Sigmoid colon (tissue), 7 donors: ENCODE results near the gene PPFIBP1. TPM values are rescaled to one million over a fixed set of nuclear protein-coding genes. Genes with fewer than 3 reads are reported as not detected.

ENCODE experiments used
- DNase-seq: peaks from one replicate; pipeline ENCODE4 v3.0.0-alpha.2; 2019
- H3K27ac ChIP-seq, 4 donors: fragments of 200-600 bp; sonication (generic); one replicate each; pipeline ENCODE4 v1.5.1; 2016 to 2019; ENCODE audit warnings: mild to moderate bottlenecking in 1 of 4
- H3K27me3 ChIP-seq, 3 donors: fragments of 200-600 bp; sonication (generic); one replicate each; pipeline ENCODE4 v1.5.1; 2019; ENCODE audit warnings: mild to moderate bottlenecking in 1 of 3
- H3K36me3 ChIP-seq, 4 donors: fragments of 200-600 bp; sonication (generic); one replicate each; pipeline ENCODE4 v1.5.1; 2016 to 2019
- H3K4me1 ChIP-seq, 4 donors: fragments of 200-600 bp; sonication (generic); one replicate each; pipeline ENCODE4 v1.5.1; 2017 to 2019
- H3K4me3 ChIP-seq, 4 donors: fragments of 200-600 bp; sonication (generic); one replicate each; pipeline ENCODE4 v1.5.1; 2017 to 2019; ENCODE audit warnings: mild to moderate bottlenecking in 2 of 4, moderate library complexity in 1 of 4
- H3K9me3 ChIP-seq, 4 donors: fragments of 200-600 bp in 3 of 4; sonication (generic) in 3 of 4; one replicate each; pipeline versions ENCODE4 v1.5.1 to v1.6.1; 2013 to 2019
- EP300 ChIP-seq, 4 donors: sonication (generic); formaldehyde crosslinking; IDR thresholded peaks; one replicate each; pipeline ENCODE4 v1.6.1; 2017; ENCODE audit warnings: antibody characterized with exemption in 4 of 4
- POLR2A ChIP-seq, 2 donors: fragments of 450-650 bp; IDR thresholded peaks; one replicate each; pipeline ENCODE4 v1.6.1; 2016; ENCODE audit warnings: antibody characterized with exemption in 2 of 2, mild to moderate bottlenecking in 2 of 2, moderate library complexity in 2 of 2
- POLR2AphosphoS5 ChIP-seq, 4 donors: sonication (generic); formaldehyde crosslinking; IDR thresholded peaks; one replicate each; pipeline ENCODE4 v1.6.1; 2017; ENCODE audit warnings: antibody characterized with exemption in 4 of 4
- WGBS, 2 donors: extraction: QIAGEN DNeasy Blood & Tissue Kit; methylation state at CpG; one replicate each; pipeline ENCODE4 v1.1.7; 2013; 5-methylcytosine and 5-hydroxymethylcytosine counted together
- intact Hi-C: fragments of 100-400 bp; cut with DNase I; formaldehyde crosslinking; loops from one replicate; pipeline ENCODE4 v1.15.1; 2023
- polyA plus RNA-seq, 3 donors: library from polyadenylated mRNA; stranded (reverse); fragments of 200-250 nt; gene quantifications; one replicate each; pipeline ENCODE4 v1.2.3, GENCODE V29; 2013
- total RNA-seq, 4 donors: library from RNA; depleted of rRNA; stranded (reverse); fragments of >200 nt; gene quantifications; one replicate each; pipeline ENCODE4 v1.1.0, GENCODE V29; 2016
- TF ChIP-seq, protein P1 (sequence below), 4 experiments: fragments of 450-650 bp in 3 of 4; fragments of 200-600 bp in 1 of 4; IDR thresholded peaks; one replicate each; pipeline ENCODE4 v1.5.1; 2016 to 2019; ENCODE audit warnings: antibody characterized with exemption in 4 of 4, mild to moderate bottlenecking in 3 of 4, moderate library complexity in 2 of 4
- donor health status: healthy with polysubstance abuse.
- donor health status: Bipolar disorder and iron deficiency.
- donor health status: healthy.

Gene PPFIBP1
- total and polyA plus RNA-seq, 7 donors: 5.5 to 101 (median 65.3) TPM

DNA sequence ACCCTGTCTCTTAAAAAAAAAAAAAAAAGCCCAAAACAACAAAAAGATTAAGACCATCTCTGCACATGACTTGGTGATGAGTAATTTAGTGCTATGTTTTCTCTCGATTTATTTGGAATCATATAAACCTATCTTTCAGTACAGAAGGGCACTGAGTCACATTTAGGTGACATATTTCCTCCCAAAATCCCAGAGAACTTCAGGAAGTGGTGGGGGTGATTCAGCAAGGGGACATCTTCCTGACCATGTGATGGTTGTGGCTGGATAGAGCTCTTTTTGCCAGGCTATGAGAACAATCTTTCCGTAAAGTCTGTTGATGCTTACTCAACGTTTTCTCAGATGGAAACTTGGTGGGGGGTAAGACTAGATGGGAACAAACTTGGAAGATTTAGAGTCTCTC is 50.0 kb downstream of the PPFIBP1 start:
- WGBS, 2 donors: 67 to 76% methylated on average over 3 of the region's 3 CpGs
- intact Hi-C loops: no loop called here

GRCh38 chr12:27575090-27575761 is 51.2 kb downstream of the PPFIBP1 start:
- Histone ChIP-seq H3K36me3 (peaks cover 0 to 9% (median 0%) of the 10 kb centered on the region in 4 donors), H3K4me1 (peaks cover 0 to 46% (median 26%) of the 10 kb centered on the region in 4 donors), H3K4me3 (no peak overlapping the region), H3K27ac (no peak overlapping the region), H3K27me3 (no peaks in the 10 kb centered on the region), H3K9me3 (no peaks in the 10 kb centered on the region)
- DNase-seq: no peak
- intact Hi-C loops: no loop called here
- TF ChIP-seq, protein P1, sequence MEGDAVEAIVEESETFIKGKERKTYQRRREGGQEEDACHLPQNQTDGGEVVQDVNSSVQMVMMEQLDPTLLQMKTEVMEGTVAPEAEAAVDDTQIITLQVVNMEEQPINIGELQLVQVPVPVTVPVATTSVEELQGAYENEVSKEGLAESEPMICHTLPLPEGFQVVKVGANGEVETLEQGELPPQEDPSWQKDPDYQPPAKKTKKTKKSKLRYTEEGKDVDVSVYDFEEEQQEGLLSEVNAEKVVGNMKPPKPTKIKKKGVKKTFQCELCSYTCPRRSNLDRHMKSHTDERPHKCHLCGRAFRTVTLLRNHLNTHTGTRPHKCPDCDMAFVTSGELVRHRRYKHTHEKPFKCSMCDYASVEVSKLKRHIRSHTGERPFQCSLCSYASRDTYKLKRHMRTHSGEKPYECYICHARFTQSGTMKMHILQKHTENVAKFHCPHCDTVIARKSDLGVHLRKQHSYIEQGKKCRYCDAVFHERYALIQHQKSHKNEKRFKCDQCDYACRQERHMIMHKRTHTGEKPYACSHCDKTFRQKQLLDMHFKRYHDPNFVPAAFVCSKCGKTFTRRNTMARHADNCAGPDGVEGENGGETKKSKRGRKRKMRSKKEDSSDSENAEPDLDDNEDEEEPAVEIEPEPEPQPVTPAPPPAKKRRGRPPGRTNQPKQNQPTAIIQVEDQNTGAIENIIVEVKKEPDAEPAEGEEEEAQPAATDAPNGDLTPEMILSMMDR (IDR thresholded peaks at IDR 0.05): no peak
- TF ChIP-seq POLR2A (IDR thresholded peaks at IDR 0.05): no peak
- no peak for TF ChIP-seq EP300 (IDR thresholded peaks at IDR 0.05)
- TF ChIP-seq POLR2AphosphoS5 (IDR thresholded peaks at IDR 0.05): no peak

More for the DNA sequence above, 50.0 kb downstream of the PPFIBP1 start:
- Histone ChIP-seq H3K9me3 (no peaks in the 10 kb centered on the region), H3K27ac (no peak overlapping the region), H3K27me3 (no peaks in the 10 kb centered on the region), H3K4me1 (peaks cover 0 to 46% (median 26%) of the 10 kb centered on the region in 4 donors), H3K4me3 (no peak overlapping the region), H3K36me3 (peaks cover 0 to 1% (median 0%) of the 10 kb centered on the region in 4 donors)
- peak in 1 of 4 donors; percentile 13 for TF ChIP-seq POLR2AphosphoS5 (IDR thresholded peaks at IDR 0.05)
- no peak for TF ChIP-seq POLR2A (IDR thresholded peaks at IDR 0.05)
- TF ChIP-seq, protein P1 (IDR thresholded peaks at IDR 0.05): no peak
- no peak for TF ChIP-seq EP300 (IDR thresholded peaks at IDR 0.05)
- no peak for DNase-seq

DNA sequence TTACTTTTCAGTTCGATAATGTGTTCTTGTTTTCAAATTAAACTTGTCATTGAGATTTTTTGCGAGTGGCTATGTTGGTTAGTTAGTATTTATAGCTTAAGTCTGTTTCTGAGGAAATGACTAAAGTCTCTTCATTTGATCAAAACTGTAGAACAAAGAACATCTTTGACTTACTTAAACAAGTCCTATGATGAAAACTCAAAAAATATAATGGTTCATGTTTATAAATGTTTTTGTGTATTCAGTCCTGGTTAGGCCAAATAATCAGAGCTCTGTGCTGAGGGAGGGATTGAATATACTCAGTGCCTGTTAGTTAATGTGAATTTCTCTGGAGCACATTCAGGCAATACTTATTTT is 51.7 kb downstream of the PPFIBP1 start:
- H3K36me3 ChIP-seq: peaks cover 0 to 9% (median 0%) of the 10 kb centered on the region in 4 donors
- intact Hi-C loops: no loop called here
- no peaks in the 10 kb centered on the region for H3K27me3 ChIP-seq
- no peaks in the 10 kb centered on the region for H3K9me3 ChIP-seq
- H3K4me1 ChIP-seq: peaks cover 0 to 46% (median 26%) of the 10 kb centered on the region in 4 donors
- WGBS, 2 donors: 47 to 73% methylated on average over 2 of the region's 2 CpGs
- H3K4me3 ChIP-seq: no peak overlapping the region
- DNase-seq: no peak
- H3K27ac ChIP-seq: no peak overlapping the region
- no peak for TF ChIP-seq POLR2A (IDR thresholded peaks at IDR 0.05)
- TF ChIP-seq, protein P1 (IDR thresholded peaks at IDR 0.05): no peak
- TF ChIP-seq EP300 (IDR thresholded peaks at IDR 0.05): no peak
- no peak for TF ChIP-seq POLR2AphosphoS5 (IDR thresholded peaks at IDR 0.05)

DNA sequence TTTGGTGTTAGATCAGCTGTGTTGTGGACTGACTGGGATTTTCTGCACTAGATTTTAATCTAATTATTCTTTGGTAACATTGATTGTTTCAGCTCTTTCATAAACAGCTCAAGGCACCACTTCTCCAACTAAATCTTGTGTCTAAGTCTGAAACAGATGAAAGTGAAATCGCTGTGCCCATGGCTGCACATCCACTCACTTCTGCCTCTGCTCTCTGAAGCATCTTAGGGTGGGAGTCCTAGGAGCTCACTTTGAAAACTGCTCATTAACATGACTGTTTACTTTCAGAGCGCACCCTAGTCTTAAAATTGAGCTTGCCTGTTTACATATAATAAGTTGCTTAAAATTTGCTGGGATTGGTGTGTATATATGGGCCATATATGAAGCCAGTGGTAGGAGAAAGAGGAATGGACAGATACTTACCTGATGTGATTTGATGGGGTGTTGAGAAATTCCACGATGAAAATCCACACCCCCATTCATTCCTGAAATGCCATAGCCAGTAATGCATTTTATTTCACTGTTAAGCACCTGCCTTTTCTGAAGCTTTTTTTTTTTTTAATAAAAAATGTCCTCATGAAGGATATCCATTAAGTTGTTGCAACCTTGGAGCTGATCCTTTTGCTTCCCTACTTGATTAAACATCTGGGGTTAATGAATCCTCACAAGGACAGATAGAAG is 52.8 kb downstream of the PPFIBP1 start:
- TF ChIP-seq POLR2A (IDR thresholded peaks at IDR 0.05): no peak
- no peak for TF ChIP-seq POLR2AphosphoS5 (IDR thresholded peaks at IDR 0.05)
- no peak for TF ChIP-seq EP300 (IDR thresholded peaks at IDR 0.05)
- TF ChIP-seq, protein P1 (IDR thresholded peaks at IDR 0.05): no peak
- DNase-seq: no peak
- Histone ChIP-seq H3K36me3 (peaks cover 0 to 9% (median 0%) of the 10 kb centered on the region in 4 donors), H3K4me1 (peaks cover 0 to 40% (median 26%) of the 10 kb centered on the region in 4 donors), H3K27me3 (no peaks in the 10 kb centered on the region), H3K4me3 (no peak overlapping the region), H3K27ac (no peak overlapping the region), H3K9me3 (no peaks in the 10 kb centered on the region)
- intact Hi-C loops: no loop called here
- WGBS, 2 donors: 89% methylated on average over 3 of the region's 3 CpGs
